Testis (tissue), 2 donors: ENCODE results near the gene FOCAD.

Experiments
- POLR2A ChIP-seq: fragments of 450-650 bp; IDR thresholded peaks from one replicate; pipeline ENCODE4 v1.6.1; 2017; ENCODE audit warnings: antibody characterized with exemption, mild to moderate bottlenecking, moderate library complexity
- TF ChIP-seq, protein P1 (sequence below), 3 experiments: fragments of 450-650 bp in 2 of 3; fragments of 200-600 bp in 1 of 3; sonication (generic) in 1 of 3; IDR thresholded peaks; one replicate each; pipeline ENCODE4 v1.5.1; 2016 to 2019; ENCODE audit warnings: antibody characterized with exemption in 3 of 3, mild to moderate bottlenecking in 2 of 3, moderate library complexity in 1 of 3

DNA sequence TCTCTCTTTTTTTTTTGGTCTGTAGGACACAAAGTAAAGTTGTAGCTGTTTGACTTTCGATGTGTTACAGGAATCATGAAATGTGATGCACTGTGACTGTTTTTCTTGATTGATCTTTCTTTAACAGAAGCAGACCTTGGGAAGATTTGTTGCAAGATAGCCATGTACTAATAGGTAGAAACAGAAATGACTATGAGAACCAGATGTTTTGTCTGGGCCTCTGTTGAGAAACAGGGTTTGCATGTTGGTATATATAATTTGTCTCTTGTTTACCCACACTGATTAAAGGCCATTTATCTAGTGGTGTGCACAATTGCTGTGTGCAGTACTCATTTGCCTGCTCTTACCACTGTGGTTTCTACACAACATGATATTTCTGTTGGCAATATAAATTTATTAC is 222.3 kb downstream of the FOCAD start:
- no peak for TF ChIP-seq POLR2A
- TF ChIP-seq, protein P1, sequence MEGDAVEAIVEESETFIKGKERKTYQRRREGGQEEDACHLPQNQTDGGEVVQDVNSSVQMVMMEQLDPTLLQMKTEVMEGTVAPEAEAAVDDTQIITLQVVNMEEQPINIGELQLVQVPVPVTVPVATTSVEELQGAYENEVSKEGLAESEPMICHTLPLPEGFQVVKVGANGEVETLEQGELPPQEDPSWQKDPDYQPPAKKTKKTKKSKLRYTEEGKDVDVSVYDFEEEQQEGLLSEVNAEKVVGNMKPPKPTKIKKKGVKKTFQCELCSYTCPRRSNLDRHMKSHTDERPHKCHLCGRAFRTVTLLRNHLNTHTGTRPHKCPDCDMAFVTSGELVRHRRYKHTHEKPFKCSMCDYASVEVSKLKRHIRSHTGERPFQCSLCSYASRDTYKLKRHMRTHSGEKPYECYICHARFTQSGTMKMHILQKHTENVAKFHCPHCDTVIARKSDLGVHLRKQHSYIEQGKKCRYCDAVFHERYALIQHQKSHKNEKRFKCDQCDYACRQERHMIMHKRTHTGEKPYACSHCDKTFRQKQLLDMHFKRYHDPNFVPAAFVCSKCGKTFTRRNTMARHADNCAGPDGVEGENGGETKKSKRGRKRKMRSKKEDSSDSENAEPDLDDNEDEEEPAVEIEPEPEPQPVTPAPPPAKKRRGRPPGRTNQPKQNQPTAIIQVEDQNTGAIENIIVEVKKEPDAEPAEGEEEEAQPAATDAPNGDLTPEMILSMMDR (IDR thresholded peaks at IDR 0.05), result no peak
